Fibroblast of skin of left biceps (primary cell): ENCODE results near the gene CLCN3.
"Not testable (repeated sequence)": the region's sequence is repeated elsewhere in the genome, so short reads cannot be mapped to it uniquely, and the experiment has no call there.

Source experiments
- DNase-seq, 2 experiments: peaks; one replicate each; pipeline ENCODE4 v3.0.0-alpha.2; 2013; ENCODE audit warnings: low read depth in 2 of 2

CLCN3 gene

DNA sequence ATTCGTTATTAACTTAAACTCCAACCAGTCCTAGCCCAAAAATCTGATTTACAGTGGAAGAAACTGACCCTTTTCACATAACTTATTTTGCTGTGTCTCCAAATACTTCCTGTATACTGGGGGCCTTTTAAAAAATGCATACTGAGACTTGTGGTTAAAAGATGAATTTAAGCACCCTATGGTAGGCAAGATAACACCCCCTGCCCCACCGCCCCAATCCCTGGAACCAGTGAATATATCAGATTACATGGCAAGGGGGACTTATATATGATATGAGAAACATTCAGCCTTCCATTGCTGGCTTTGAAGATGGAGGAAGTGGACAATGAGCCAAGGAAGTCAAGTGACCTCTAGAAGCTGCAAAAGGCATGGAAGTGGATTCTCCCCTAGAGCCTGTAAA, 3.1 kb upstream of the CLCN3 start:
- DNase-seq: no peak

- peak in 1 of 2 experiments; percentile 30 for DNase-seq
These were observed 2.1 kb upstream of the CLCN3 start for GRCh38 chr4:169618286-169618685.

- DNase-seq: no peak
These were observed 1.4 kb upstream of the CLCN3 start for GRCh38 chr4:169618986-169619385.

DNA sequence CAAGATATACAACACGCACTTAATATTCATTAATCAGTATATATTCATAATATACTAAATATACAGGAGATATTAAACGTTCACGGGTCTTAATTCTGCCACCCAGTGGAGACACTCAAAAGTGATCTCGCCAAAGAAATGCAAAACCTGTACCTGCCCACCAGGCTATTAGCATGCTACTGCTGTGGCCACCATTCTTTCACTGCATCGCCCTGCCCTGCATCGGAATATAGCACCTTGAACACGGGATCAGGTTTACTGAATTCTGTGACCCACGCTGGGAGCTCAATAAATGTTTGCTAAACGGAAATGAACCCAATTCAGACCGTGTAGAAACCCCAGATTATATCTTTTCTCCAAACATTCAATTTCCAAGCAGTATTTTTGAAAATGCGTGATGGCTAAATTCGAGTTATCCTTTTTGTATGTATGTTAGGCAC, 840 bp upstream of the CLCN3 start:
- no peak for DNase-seq

- no peak for DNase-seq
These were observed 486 bp downstream of the CLCN3 start for GRCh38 chr4:169620880-169621248.

DNA sequence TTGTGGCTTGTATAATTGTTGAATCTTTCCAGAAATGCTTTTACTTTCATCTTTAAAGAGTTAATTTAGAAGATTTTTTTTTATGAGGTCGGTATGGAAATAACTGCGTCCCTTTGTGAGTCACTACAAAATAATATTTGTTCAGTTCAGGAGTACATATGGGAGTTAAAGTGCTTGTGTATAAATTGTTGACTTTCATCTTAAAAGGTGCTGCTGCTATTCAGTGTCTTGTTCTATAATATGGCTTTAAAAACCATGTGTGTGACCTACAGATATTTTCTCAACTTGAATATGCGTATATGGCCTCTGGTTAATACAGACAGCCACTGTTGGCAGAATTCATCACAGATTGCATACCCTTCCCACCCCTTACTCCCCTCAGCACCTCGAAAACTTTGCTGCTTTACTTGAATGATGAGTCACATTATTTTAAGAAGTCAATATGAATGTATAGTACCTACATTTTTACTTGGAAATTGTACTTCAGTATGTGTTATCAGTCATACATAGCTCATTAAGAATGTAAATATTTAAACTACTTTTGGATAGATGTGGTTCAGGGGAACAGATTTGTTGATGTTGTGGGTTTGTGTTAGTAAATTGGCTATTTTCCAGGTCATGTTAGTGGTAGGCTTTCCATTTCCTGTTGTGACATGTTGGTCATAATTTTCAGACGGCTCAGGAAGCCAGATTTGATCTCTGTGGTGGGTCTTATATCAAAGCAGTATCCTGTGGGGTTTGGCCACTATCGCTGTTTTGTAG, 1.5 kb downstream of the CLCN3 start:
- DNase-seq: no peak

- DNase-seq: no peak
These were observed 2.2 kb downstream of the CLCN3 start for GRCh38 chr4:169622566-169622965.

GRCh38 chr4:169624012-169624411, 3.6 kb downstream of the CLCN3 start:
- DNase-seq: not testable (repeated sequence)

GRCh38 chr4:169625886-169626285, 5.5 kb downstream of the CLCN3 start:
- no peak for DNase-seq

DNA sequence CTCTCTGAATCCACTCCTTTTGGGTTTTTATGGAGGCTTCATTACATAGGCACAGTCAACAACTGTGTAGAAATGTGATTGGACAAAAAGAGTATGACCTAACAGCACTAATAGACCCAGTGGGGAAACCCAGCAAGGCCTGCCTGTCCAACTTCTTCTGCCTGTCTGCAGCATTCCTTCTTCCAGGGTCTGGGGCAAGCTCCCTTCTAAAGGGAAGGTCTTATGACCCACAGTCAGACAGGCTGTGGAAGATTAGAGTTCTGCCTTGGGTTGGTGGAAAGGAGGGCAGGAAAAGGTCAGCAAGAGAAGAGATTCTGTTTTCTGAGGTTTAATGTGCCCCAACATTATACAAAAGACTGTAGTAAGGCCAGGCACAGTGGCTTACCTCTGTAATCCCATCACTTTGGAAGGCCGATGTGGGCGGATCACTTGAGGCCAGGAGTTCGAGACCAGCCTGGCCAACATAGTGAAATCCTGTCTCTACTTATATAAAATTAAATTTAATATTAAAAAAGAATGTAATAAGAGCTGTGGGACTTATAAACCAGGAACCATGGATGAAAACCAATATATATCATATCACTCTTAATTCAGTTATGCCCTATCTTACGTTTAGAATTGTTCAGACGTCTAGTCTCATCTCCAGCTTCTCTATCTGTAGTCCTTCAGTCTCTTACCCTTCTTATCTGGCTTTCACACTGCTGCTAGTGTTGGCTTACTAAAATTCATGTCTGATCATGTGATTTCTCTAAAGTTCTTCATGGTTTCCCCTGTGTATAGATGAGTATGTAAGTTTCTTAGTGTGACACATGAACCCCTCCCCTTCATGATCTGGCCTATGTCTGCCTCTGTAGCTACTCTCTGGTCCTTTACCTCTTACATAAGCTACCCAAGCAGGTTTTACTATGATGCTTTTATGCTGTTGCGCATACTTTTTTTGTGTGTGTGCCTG, 6.2 kb downstream of the CLCN3 start:
- DNase-seq: no peak

DNA sequence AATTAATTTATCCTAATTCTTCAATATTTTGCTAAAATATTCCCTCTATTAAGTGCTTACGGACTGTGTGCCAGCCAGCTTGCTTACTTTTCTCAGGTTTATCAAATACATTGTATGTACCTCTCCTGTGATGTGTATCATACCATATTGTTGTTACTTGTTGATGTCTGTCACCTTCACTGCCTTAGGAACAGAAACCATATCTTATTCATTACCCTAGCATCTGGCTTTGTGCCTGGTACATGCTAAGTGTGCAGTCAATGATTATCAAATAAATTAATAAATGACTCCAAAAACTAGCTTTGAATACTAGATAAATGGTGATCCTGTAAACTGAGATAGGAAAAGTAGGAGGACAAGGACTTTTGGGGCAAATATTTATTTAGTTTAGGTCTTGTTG, 6.9 kb downstream of the CLCN3 start:
- no peak for DNase-seq

- no peak for DNase-seq
These were observed 8.2 kb downstream of the CLCN3 start for GRCh38 chr4:169628579-169628978.

DNA sequence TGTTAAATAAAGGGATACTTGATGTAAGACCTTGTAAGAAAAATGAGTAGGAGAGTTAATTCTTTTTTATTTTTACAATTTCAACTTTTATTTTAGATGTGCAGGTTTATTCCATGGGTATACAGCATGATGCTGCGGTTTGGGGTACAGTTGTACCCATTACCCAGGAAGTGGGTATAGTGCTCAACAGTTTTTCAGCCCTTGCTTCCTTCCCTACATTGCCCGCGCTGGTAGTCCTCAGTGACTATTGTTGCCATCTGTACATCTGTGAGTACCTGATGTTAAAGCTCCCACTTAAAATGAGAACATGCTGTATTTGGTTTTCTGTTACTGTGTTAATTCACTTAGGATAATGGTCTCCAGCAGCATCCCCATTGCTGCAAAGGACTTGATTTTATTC, 9.7 kb downstream of the CLCN3 start:
- no peak for DNase-seq

- no peak for DNase-seq
These were observed 12.5 kb downstream of the CLCN3 start for GRCh38 chr4:169632896-169633295.

DNA sequence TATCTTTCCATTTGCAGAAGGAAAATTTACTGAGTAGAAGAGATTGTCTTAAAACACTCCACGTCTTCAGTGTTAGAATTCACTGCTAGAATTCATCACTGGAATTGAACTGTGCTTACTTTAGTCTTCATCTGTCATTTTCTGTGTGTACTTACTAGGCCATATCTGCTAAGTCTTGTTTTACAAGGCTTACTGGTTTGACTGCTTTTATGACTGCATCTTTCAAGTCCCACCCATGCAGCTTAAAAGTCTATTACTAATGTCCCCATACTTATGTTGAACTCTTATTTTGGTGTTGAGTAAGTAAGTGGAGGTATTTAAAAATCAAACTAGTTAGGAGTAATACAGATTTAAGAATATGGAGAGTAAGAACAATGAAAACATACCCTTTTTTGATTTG, 14.6 kb downstream of the CLCN3 start:
- DNase-seq: no peak

DNA sequence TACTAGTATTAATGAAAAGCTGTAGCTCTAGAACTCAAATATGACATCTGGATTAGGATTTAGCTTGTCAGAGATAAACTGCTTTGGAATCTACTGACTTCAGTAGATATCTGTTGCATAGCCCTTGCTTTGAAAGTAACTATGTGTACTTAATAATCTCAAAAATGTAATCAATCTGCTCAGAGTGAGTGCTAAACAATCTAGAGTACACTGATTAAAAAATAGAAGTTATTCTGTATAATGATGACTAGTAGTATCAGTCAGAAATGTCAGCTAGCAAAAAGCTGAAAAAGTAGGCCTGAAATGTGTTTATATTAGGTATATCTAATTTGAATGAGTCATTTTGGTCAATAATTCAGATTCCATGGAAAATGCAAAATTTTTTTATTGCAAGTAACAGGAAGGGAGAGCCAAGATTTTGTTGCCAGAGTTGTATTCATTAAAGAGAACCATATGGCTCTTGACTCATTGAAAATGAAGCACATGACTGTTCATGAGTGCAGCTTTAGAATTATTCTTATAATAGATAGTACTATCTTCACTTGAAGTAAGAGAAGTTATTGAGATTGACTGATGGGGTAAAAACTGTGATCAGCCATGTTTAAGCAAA, 20.0 kb downstream of the CLCN3 start:
- peak; percentile 81 to 82 for DNase-seq

DNA sequence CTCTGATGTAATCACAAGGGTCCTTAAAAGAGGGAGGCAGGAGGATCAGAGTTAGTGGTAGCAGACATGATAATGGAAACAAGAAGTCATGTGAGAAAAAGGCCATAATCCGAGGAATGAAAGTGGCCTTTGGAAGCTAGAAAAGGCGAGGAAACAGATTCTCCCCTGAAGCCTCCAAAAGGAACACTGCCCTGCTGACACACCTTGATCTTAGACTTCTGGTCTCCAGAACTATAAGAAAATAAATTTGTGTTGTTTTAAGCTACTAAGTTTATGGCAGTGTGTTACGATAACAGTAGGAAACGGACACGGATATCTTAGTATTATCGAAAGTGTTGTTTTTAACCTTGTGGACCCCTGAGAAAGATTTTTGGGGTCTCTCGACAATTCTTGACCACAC, 24.4 kb downstream of the CLCN3 start:
- no peak for DNase-seq

- no peak for DNase-seq
These were observed 25.2 kb downstream of the CLCN3 start for GRCh38 chr4:169645627-169646026.

GRCh38 chr4:169649545-169650226, 29.3 kb downstream of the CLCN3 start:
- DNase-seq: no peak

DNA sequence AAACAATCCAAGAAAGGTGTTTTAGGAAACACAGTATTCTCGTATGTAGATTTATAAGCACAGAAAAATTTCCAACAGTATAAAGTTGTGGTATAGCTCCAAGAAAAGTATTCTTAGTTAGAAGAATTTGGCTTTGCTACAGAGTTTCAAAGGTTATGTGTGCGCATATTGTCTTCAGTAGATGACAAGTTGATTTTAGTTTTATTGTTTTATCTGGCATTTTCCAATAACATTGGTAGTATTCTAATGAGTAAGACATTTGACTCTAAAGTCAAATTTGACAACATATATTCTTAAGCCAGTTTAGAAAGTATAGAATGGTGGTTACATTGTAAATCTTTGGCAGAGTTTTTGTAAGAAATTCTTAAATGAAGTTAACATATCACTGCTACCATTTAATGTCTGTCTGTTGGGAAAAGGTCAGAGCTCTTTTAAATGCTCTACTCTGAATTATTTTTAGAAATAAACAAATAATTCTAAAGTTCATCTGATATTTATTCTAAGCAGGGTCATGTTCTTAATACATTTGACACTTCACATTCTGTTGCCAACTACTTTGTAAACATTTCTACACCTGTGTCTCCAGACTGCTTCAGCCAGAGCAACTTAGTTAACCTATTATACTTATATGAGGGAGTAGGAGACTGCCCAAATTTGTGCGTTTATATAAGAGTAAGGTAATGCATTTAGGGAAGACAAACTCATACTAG, 30.0 kb downstream of the CLCN3 start:
- DNase-seq: no peak

- no peak for DNase-seq
These were observed 32.2 kb downstream of the CLCN3 start for GRCh38 chr4:169652535-169652934.
